ENCODE measurements around the gene PFKFB4. TPM values are rescaled to one million over a fixed set of nuclear protein-coding genes. Genes with fewer than 3 reads are reported as not detected.

PFKFB4 gene
- total and polyA plus RNA-seq, 2 experiments from 2014 or later: 8.6 to 22.9 TPM

- TF ChIP-seq ZNF462 (CRISPR knock-in tag; IDR thresholded peaks at IDR 0.05) (no peak), ZNF331 (CRISPR knock-in tag; IDR thresholded peaks at IDR 0.05; ENCODE audit: low read depth) (no peak), REST (IDR thresholded peaks at IDR 0.05; ENCODE audit: unreplicated experiment) (no peak)
These were observed 17.5 kb upstream of the PFKFB4 start (continued) for GRCh38 chr3:48573973-48574585.

GRCh38 chr3:48572517-48572916 lies 15.9 kb upstream of the PFKFB4 start:
- Mint-ChIP-seq H3K4me3 (no peak overlapping the region), H3K36me3 (ENCODE audit: low read depth) (no peaks in the 10 kb centered on the region; the same call in 2 of the 3 replicates), H3K9me3 (no peaks in the 10 kb centered on the region), H3K27ac (no peak overlapping the region), H3K4me1 (no peaks in the 10 kb centered on the region), H3K27me3 (ENCODE audit: insufficient read depth, low read depth, poor library complexity) (peaks cover 3% of the 10 kb centered on the region)
- H3K27me3 ChIP-seq (ENCODE audit: insufficient read depth): no peaks in the 10 kb centered on the region
- H3K79me2 ChIP-seq (replicated peaks; ENCODE audit: insufficient read depth): no peaks in the 10 kb centered on the region
- DNase-seq (ENCODE audit: low spot score) (no peak), ATAC-seq (no peak)
- H3K4me1 ChIP-seq (ENCODE audit: insufficient read depth): no peaks in the 10 kb centered on the region
- no peak overlapping the region for H3K4me2 ChIP-seq
- H3K9me2 ChIP-seq (ENCODE audit: insufficient read depth): no peaks in the 10 kb centered on the region
- no peak overlapping the region for H3K4me3 ChIP-seq
- H3F3A ChIP-seq (replicated peaks; ENCODE audit: low read depth): no peaks in the 10 kb centered on the region
- H2AFZ ChIP-seq: no peak overlapping the region
- no peaks in the 10 kb centered on the region for H3K36me3 ChIP-seq (ENCODE audit: insufficient read depth)
- no peak overlapping the region for H3K27ac ChIP-seq (ENCODE audit: low read depth)
- no peaks in the 10 kb centered on the region for H4K20me1 ChIP-seq (replicated peaks; ENCODE audit: insufficient read depth)
- TF ChIP-seq CTCF (conservative IDR thresholded peaks at IDR 0.05; ENCODE audit: low read depth in 2 of 2) (no peak), ZNF331 (CRISPR knock-in tag; IDR thresholded peaks at IDR 0.05; ENCODE audit: low read depth) (no peak), REST (IDR thresholded peaks at IDR 0.05; ENCODE audit: unreplicated experiment) (no peak)
